SKM-1 treated with dmso at 0.1 percent for 144 hours (cell line): ENCODE data around the gene GALNT2.

ENCODE experiments used
- DNase-seq: peaks from one replicate; lab custom pipeline; 2025; ENCODE audit not compliant: unreplicated experiment; lab: John Stamatoyannopoulos, UW

Gene GALNT2

GRCh38 chr1:230071316-230071715 lies 4.3 kb downstream of the GALNT2 start:
- no peak for DNase-seq

GRCh38 chr1:230072296-230072695 lies 5.3 kb downstream of the GALNT2 start:
- DNase-seq = no peak

GRCh38 chr1:230072866-230073265 lies 5.8 kb downstream of the GALNT2 start:
- DNase-seq = no peak

GRCh38 chr1:230073371-230074035 lies 6.5 kb downstream of the GALNT2 start:
- no peak for DNase-seq

GRCh38 chr1:230074270-230074669 lies 7.2 kb downstream of the GALNT2 start:
- DNase-seq = no peak

GRCh38 chr1:230074762-230075161 lies 7.7 kb downstream of the GALNT2 start:
- DNase-seq = no peak

GRCh38 chr1:230076121-230076520 lies 9.1 kb downstream of the GALNT2 start:
- DNase-seq = no peak

GRCh38 chr1:230077011-230077410 lies 10.0 kb downstream of the GALNT2 start:
- DNase-seq = no peak

- no peak for DNase-seq
These were observed 10.6 kb downstream of the GALNT2 start for GRCh38 chr1:230077436-230078213.

GRCh38 chr1:230079199-230080024 lies 12.4 kb downstream of the GALNT2 start:
- no peak for DNase-seq

- DNase-seq = no peak
These were observed 13.8 kb downstream of the GALNT2 start for GRCh38 chr1:230080822-230081221.

- no peak for DNase-seq
These were observed 14.7 kb downstream of the GALNT2 start for GRCh38 chr1:230081751-230082150.

GRCh38 chr1:230082211-230082610 lies 15.2 kb downstream of the GALNT2 start:
- no peak for DNase-seq

- no peak for DNase-seq
These were observed 16.0 kb downstream of the GALNT2 start for GRCh38 chr1:230083053-230083452.

- DNase-seq = no peak
These were observed 16.8 kb downstream of the GALNT2 start for GRCh38 chr1:230083746-230084407.

GRCh38 chr1:230084408-230085177 lies 17.6 kb downstream of the GALNT2 start:
- DNase-seq = peak; percentile 42

GRCh38 chr1:230085178-230085515 lies 18.1 kb downstream of the GALNT2 start:
- no peak for DNase-seq

GRCh38 chr1:230086151-230086550 lies 19.1 kb downstream of the GALNT2 start:
- DNase-seq = no peak

GRCh38 chr1:230087028-230087716 lies 20.1 kb downstream of the GALNT2 start:
- DNase-seq = no peak

GRCh38 chr1:230087717-230088105 lies 20.7 kb downstream of the GALNT2 start:
- no peak for DNase-seq
